HL-60 (cell line): ENCODE measurements around the gene TTC28.

Experiments used
- CTCF ChIP-seq: IDR thresholded peaks from one replicate; pipeline ENCODE4 v1.5.1; 2011; ENCODE audit warnings: low read length, control low read depth, inconsistent platforms; ENCODE audit not compliant: insufficient read depth
- POLR2AphosphoS5 ChIP-seq: IDR thresholded peaks from 2 replicates; pipeline ENCODE4 v1.6.1; 2012; ENCODE audit warnings: low read depth

GRCh38 chr22:28379075-28379779 lies 300.4 kb downstream of the TTC28 start:
- no peak for TF ChIP-seq CTCF
- no peak for TF ChIP-seq POLR2AphosphoS5
